Measurements from ENCODE around the gene GNPAT. TPM values are rescaled to one million over a fixed set of nuclear protein-coding genes. Genes with fewer than 3 reads are reported as not detected.
"Not testable (repeated sequence)": the region's sequence is repeated elsewhere in the genome, so short reads cannot be mapped to it uniquely, and the experiment has no call there.

Gene GNPAT
- 43.8 and 55.4 TPM in 2 replicates for total RNA-seq (2014; rRNA removed; shearing (Covaris generic))

DNA sequence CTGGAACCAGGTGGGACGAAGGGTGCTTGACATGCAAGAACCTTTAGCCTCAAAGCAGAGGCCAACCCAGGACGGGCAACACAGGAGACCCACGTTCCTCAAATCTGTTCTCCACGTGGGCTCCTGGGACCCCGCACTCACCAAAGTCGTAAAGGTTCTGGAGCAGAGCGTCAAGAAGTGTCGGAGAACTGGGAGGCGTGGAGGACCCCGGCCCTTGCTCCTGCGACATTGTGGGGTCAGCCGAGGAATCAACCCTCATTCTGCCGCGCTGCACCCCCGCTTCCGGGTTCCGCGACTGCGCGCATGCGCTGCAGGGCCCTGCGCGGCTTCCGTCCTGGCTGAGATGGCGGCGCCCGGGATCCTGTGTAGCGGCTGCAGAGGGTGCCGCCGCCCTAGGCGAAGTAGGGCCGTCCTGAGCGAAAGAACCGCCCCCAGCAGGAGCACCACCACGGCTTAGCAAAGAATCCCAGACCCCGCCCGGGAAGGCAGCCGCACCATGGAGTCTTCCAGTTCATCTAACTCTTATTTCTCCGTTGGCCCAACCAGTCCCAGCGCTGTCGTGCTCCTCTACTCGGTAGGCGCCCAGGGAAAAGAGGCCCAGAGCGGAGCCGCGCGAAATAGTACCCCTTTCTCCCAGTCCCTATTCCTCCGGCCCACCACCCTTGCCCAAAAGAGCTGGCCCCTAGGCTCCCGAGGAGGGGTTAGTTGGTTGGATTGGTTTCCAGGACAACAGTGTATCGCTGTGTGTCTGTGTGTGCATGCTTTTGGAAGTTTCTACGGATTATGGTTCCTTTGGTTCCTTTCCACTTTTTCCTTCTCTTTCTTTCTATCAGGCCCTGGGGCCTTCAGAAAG, at the start of gene GNPAT:
GNPAT (plus strand) TSS at position 330 of the 853 bp plus-strand sequence; CDS start at position 497, 167 bp downstream.
- DNase-seq (ENCODE audit: low read depth): peak; percentile 84

- peak; percentile 97 for DNase-seq (ENCODE audit: low read depth)
These were observed 48.3 kb upstream of the GNPAT start for GRCh38 chr1:231192620-231193163.

DNA sequence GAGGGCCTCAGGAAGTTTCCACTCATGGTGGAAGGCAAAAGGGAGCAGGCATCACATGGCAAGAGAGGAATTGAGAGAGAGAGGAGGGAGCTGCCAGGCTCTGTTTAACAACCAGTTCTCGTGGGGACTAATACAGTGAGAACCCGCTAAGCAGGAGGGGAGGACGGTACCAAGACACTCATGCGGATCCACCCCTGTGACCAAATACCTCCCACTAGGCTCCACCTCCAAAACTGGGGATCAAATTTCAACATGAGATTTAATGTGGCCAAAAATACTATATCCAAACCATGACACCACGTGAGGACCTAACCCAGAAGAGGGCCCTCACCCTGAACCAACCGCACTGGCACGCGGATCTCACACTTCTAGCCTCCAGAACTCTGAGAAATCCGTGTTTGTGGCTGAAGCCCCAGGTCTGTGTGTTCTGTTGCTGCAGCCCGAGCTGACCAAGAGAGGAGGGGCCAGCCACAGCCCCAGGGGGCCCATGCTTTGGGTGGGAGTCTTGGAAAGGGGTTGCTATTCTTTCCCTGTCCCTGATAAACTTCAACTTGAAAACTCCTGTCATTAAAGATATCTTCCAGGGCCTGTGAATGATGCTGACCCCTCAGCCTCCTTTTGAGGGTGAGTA, 47.2 kb upstream of the GNPAT start:
- DNase-seq (ENCODE audit: low read depth): peak; percentile 46

DNA sequence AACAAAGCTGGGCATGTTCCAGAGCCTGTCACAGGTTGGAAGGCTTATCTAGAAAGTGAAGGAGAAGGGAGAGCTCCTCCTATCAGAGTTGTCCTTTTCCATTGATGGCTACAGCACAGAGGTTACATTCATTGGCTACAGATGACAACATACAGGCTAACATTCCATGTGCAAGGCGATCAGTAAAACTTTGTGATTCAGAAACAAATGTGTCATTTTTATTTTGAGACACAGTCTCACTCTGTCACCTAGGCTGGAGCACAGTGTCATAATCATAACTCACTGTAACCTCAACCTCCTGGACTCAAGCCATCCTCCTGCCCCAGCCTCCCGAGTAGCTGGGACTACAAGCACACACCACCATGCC, 46.6 kb upstream of the GNPAT start:
- DNase-seq (ENCODE audit: low read depth): peak; percentile 55

- DNase-seq (ENCODE audit: low read depth): peak; percentile 88
These were observed 46.0 kb upstream of the GNPAT start for GRCh38 chr1:231194843-231195516.

DNA sequence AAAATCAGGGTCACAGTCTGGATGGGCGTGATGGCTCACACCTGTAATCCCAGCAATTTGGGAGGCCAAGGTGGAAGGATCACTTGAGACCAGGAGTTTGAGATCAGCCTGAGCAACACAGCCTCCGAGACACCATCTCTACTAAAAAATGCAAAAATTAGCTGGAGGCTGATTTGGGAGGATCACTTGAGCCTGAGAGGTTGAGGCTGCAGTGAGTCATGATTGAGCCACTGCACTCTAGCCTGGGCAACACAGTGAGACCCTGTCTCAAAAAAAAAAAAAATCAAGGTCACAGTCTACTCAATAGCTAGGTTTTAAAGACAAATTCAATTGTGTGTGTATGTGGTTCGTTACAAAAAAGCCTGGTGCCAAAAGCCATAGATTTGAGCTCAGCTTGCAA, 44.7 kb upstream of the GNPAT start:
- no peak for DNase-seq (ENCODE audit: low read depth)

GRCh38 chr1:231196728-231197127, 44.3 kb upstream of the GNPAT start:
- no peak for DNase-seq (ENCODE audit: low read depth)

DNA sequence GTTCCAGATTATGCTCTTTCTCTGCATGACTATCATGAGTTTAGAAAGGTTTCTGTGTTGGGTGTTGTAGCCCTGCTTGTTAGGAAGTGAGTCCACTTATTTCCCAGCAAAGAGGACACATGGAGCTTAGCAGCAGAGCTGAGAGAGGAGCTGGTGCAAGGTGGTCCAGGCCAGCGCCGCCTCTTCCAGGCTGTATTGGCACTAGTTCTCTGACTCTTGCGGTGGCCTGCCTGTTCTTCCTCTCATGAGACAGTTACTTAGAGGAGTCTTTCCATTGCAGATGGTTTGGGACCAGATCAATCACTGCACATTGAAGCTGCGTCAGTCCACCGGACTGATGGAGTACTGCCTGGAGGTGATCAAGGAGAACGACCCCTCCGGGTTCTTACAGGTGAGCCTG, 41.1 kb upstream of the GNPAT start:
- no peak for DNase-seq (ENCODE audit: low read depth)

- peak; percentile 60 for DNase-seq (ENCODE audit: low read depth)
These were observed 40.5 kb upstream of the GNPAT start for GRCh38 chr1:231200388-231201031.

DNA sequence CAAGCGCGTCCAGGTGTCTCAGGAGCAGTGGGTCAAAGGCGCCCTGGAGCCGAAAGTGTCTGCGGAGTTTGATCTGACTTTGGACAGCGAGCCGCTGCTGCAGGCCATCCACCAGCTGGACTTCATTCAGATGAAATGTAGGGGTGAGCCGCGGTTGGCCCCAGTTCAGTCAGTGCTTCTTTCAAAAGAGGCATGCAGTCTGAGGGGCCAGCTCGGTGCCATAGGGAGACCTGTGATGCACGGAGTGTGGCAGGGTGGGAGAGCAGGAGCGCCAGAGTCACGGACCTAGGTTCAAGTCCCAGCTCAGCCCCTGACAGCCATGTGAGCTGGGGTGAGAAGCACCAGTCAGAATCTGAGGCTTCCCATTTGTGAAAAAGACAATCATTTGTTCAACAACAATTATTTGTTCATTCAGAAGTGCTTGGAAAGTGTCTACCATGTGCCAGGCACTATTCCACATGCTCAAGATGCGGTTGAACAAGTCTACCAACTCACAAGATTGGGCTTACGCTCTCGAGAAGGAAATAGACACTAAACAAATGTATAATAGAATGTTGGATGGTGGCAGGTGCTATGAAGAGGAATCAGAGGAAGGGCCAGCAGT, 39.5 kb upstream of the GNPAT start:
- no peak for DNase-seq (ENCODE audit: low read depth)

DNA sequence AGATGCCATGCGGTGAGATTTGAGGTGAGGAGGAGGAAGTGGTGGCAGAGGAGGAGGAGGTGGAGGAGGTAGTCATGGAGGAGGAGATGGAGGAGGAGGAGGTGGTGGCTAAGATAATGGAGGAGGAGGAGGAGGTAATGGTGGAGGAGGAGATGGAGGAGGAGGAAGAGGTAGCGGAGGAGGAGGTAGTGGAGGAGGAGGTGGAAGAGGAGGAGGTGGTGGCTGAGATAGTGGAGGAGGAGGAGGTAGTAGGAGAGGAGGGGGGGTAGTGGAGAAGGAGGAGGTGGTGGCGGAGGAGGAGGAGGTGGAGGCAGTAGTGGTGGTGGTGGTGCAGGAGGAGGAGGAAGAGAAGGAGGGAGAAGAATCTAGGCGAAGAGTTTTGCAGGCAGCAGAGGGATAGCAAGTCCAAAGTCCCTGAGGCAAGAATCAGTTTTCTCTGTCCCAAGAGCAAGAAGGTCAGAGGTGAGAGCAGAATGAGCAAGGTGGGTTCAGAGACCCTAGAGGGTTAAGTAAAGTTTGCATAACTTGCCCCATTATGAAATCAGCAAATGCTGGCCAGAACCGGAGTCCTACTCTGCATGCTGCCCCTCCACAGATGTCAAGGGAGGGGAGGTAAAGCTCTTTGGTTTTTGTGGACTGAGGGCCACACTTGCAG, 38.9 kb upstream of the GNPAT start:
- DNase-seq (ENCODE audit: low read depth): no peak

- no peak for DNase-seq (ENCODE audit: low read depth)
These were observed 37.6 kb upstream of the GNPAT start for GRCh38 chr1:231203259-231204057.

GRCh38 chr1:231206856-231207255, 34.2 kb upstream of the GNPAT start:
- peak; percentile 38 for DNase-seq (ENCODE audit: low read depth)

DNA sequence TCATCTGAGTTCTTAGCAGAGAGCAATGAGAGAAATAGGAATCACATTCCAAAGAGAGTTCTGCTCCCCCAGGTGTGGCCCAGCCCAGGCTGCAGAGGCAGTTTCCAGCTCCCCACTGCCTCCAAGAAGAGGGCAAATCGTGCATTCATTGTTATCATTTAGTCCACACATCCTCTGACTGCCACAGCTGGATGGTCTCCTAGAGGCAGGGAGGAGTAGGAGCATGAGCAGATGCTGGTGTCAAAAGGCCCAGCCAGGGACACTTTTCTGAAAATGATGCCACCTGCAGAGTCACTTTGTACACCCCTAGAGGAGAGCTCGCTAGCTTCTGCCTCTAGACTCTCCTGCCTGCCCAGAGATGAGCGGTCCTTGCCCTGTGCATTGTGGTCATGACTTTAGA, 33.6 kb upstream of the GNPAT start:
- DNase-seq (ENCODE audit: low read depth): no peak

GRCh38 chr1:231208980-231209379, 32.0 kb upstream of the GNPAT start:
- no peak for DNase-seq (ENCODE audit: low read depth)

GRCh38 chr1:231209531-231209930, 31.5 kb upstream of the GNPAT start:
- no peak for DNase-seq (ENCODE audit: low read depth)

DNA sequence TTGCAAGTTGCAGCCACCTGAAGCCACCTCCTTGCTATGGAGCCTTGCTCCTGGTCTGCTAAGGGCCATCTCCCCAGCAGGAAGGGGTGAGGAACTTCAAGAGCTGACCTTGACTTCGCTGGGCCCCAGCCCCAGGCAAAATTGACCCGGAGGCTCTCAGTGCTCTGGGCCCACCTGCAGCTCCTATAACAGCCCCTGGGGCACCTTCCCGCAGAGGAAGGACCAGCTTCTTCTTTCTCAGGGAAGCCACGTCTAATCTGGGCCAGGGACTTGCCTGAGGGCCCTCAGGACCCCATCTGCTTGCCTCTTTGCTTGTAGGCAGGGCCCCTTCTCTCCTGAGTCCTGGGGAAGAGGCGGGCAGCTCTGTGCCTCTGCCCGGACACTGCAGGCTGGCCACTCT, 30.9 kb upstream of the GNPAT start:
- DNase-seq (ENCODE audit: low read depth): no peak

GRCh38 chr1:231211005-231211857, 29.8 kb upstream of the GNPAT start:
- peak; percentile 66 for DNase-seq (ENCODE audit: low read depth)

GRCh38 chr1:231212301-231212700, 28.7 kb upstream of the GNPAT start:
- not testable (repeated sequence) for DNase-seq (ENCODE audit: low read depth)

Measured in M059J (cell line).